HepG2 (cell line): Measurements from ENCODE around the gene REEP2. TPM values are rescaled to one million over a fixed set of nuclear protein-coding genes. Genes with fewer than 3 reads are reported as not detected.

Experiments
- ARID5B ChIP-seq: IDR thresholded peaks from 2 replicates; pipeline ENCODE4 v1.4.0; 2020; ENCODE audit warnings: mild to moderate bottlenecking, missing genetic modification reagents
- CEBPB ChIP-seq: IDR thresholded peaks from 2 replicates; pipeline ENCODE4 v1.6.1; 2011; ENCODE audit warnings: low read depth, low read length, improper control_type of control experiment, borderline replicate concordance
- ETS1 ChIP-seq: sonication (generic); formaldehyde crosslinking; IDR thresholded peaks from 2 replicates; pipeline ENCODE4 v1.4.0; 2020; ENCODE audit warnings: missing genetic modification reagents
- FOXJ3 ChIP-seq: sonication (generic); formaldehyde crosslinking; IDR thresholded peaks from 2 replicates; pipeline ENCODE4 v1.4.0; 2020; ENCODE audit warnings: missing genetic modification reagents, mild to moderate bottlenecking, borderline replicate concordance
- GABPB1 ChIP-seq: IDR thresholded peaks from 2 replicates; pipeline ENCODE4 v1.6.1; 2016; ENCODE audit warnings: mild to moderate bottlenecking, missing genetic modification reagents, moderate library complexity, missing compliant biosample characterization
- SOX6 ChIP-seq, 2 experiments: fragments of 450-650 bp in 1 of 2; sonication (generic) in 1 of 2; formaldehyde crosslinking in 1 of 2; IDR thresholded peaks; 2 replicates each; pipeline versions ENCODE4 v1.4.0 to v1.6.1; 2017 to 2020; ENCODE audit warnings: antibody characterized with exemption in 1 of 2, mild to moderate bottlenecking in 1 of 2, missing genetic modification reagents in 1 of 2
- ZBTB43 ChIP-seq: sonication (generic); formaldehyde crosslinking; conservative IDR thresholded peaks from 2 replicates; pipeline ENCODE4 v1.4.0; 2020; ENCODE audit warnings: missing genetic modification reagents
- ZFP90 ChIP-seq: sonication (generic); formaldehyde crosslinking; IDR thresholded peaks from 2 replicates; pipeline ENCODE4 v1.8.0; 2022; ENCODE audit warnings: missing genetic modification reagents, mild to moderate bottlenecking, inconsistent platforms, borderline replicate concordance
- ZFY ChIP-seq: sonication (generic); formaldehyde crosslinking; IDR thresholded peaks from 2 replicates; pipeline ENCODE4 v1.4.0; 2020; ENCODE audit warnings: missing genetic modification reagents
- ZHX2 ChIP-seq, 2 experiments: sonication (generic) in 1 of 2; formaldehyde crosslinking in 1 of 2; IDR thresholded peaks; 2 replicates each; pipeline versions ENCODE4 v1.6.1 to v1.9.0; 2014 to 2022; ENCODE audit warnings: antibody characterized with exemption in 1 of 2, borderline replicate concordance in 1 of 2, inconsistent platforms in 1 of 2, low read depth in 1 of 2, missing genetic modification reagents in 1 of 2
- ZNF225 ChIP-seq: sonication (generic); formaldehyde crosslinking; IDR thresholded peaks from 2 replicates; pipeline ENCODE4 v1.4.0; 2020; ENCODE audit warnings: mild to moderate bottlenecking, missing genetic modification reagents
- ZNF253 ChIP-seq: sonication (generic); formaldehyde crosslinking; IDR thresholded peaks from 2 replicates; pipeline ENCODE4 v1.8.0; 2022; ENCODE audit warnings: mild to moderate bottlenecking, missing genetic modification reagents, borderline replicate concordance
- ZNF263 ChIP-seq: sonication (generic); formaldehyde crosslinking; IDR thresholded peaks from 2 replicates; pipeline ENCODE4 v1.4.0; 2020; ENCODE audit warnings: missing genetic modification reagents
- ZNF354B ChIP-seq: sonication (generic); formaldehyde crosslinking; IDR thresholded peaks from 2 replicates; pipeline ENCODE4 v1.8.0; 2022; ENCODE audit warnings: mild to moderate bottlenecking, missing genetic modification reagents
- ZNF660 ChIP-seq: sonication (generic); formaldehyde crosslinking; IDR thresholded peaks from 2 replicates; pipeline ENCODE4 v1.5.1; 2020; ENCODE audit warnings: mild to moderate bottlenecking, low read depth, missing genetic modification reagents, borderline replicate concordance
- polyA plus RNA-seq, 8 experiments: library from polyadenylated mRNA; depleted of rRNA in 3 of 8; stranded (reverse) in 7 of 8; unstranded in 1 of 8; fragments of >200 nt; fragmentation: Illumina TruSeq in 4 of 8; extraction: Trizol in 4 of 8; gene quantifications; 2 replicates each; pipeline versions ENCODE4 v1.2.1 to v1.2.3, GENCODE V29; 2011 to 2016; ENCODE audit warnings: low read depth in 4 of 8, missing spikeins in 1 of 8, mixed read lengths in 1 of 8; ENCODE audit not compliant: insufficient read depth in 1 of 8
- total RNA-seq, 5 experiments: library from RNA; depleted of rRNA; stranded (reverse); fragments of >200 nt; fragmentation: Illumina TruSeq; extraction: Trizol; gene quantifications; 2 replicates each; pipeline ENCODE4 v1.2.3, GENCODE V29; 2016; ENCODE audit warnings: low read depth in 1 of 5

The REEP2 gene
- total and polyA plus RNA-seq, 2 of the 13 experiments (the other 11 are each of a cell fraction or from before 2014, with no cell fraction given) = 5.3 to 7.8 TPM

- no peak for TF ChIP-seq ZHX2 (IDR thresholded peaks at IDR 0.05; ENCODE audit: low read depth)
- TF ChIP-seq ZHX2 (CRISPR knock-in tag; IDR thresholded peaks at IDR 0.05; ENCODE audit: borderline replicate concordance) = no peak
- TF ChIP-seq ETS1 (CRISPR knock-in tag) = 0 out of 2 replicates have a peak, but pooled peaks have one; percentile 18
- peak; percentile 79 for TF ChIP-seq ZFY (CRISPR knock-in tag)
- TF ChIP-seq FOXJ3 (CRISPR knock-in tag) = no peak
- peak; percentile 50; the same call in 1 of the 2 replicates for TF ChIP-seq ZNF225
- peak; percentile 85 for TF ChIP-seq GABPB1 (CRISPR knock-in tag)
- 0 out of 2 replicates have a peak, but pooled peaks have one; percentile 27 for TF ChIP-seq ZNF263 (CRISPR knock-in tag)
- TF ChIP-seq ZFP90 = peak; percentile 59; the same call in 1 of the 2 replicates
- TF ChIP-seq SOX6 (IDR thresholded peaks at IDR 0.05) = no peak
- peak; percentile 46; the same call in 1 of the 2 replicates for TF ChIP-seq SOX6 (CRISPR knock-in tag; IDR thresholded peaks at IDR 0.05)
- no peak for TF ChIP-seq ZNF660 (CRISPR knock-in tag)
- no peak for TF ChIP-seq CEBPB
- peak; percentile 51; the same call in 1 of the 2 replicates for TF ChIP-seq ZBTB43
- no peak for TF ChIP-seq ZNF354B (CRISPR knock-in tag)
- peak; percentile 82; the same call in 1 of the 2 replicates for TF ChIP-seq ZNF253 (CRISPR knock-in tag)
- no peak; the same call in 1 of the 2 replicates for TF ChIP-seq ARID5B (CRISPR knock-in tag)
Measured at GRCh38 chr5:138459311-138459933, 20.6 kb downstream of the REEP2 start (continued).
